Activated CD4-positive, alpha-beta T cell treated with anti-CD3 and anti-CD28 coated beads, Interleukin-2, amount 10 ng/mL, durations not matched to agents 7 days and 5 days (primary cell): ENCODE measurements around the gene MATN1. TPM values are rescaled to one million over a fixed set of nuclear protein-coding genes. Genes with fewer than 3 reads are reported as not detected.

ENCODE experiments used
- CTCF ChIA-PET: fragments of 350-600 bp; sonication (Branson Sonifier 250); formaldehyde crosslinking; loops from one replicate; lab custom pipeline; 2021; ENCODE audit warnings: antibody characterized with exemption; lab: Charles Lee
- POLR2A ChIA-PET: fragments of 350-600 bp; sonication (Branson Sonifier 250); formaldehyde crosslinking; loops from one replicate; lab custom pipeline; 2021; ENCODE audit warnings: antibody characterized with exemption; lab: Charles Lee
- DNase-seq: peaks from one replicate; pipeline ENCODE4 v3.0.0-alpha.2; 2020
- H3K27ac Mint-ChIP-seq: one replicate; pipeline ENCODE4 v1.8.0; 2021; ENCODE audit warnings: mild to moderate bottlenecking, moderate library complexity, mixed read lengths
- H3K27me3 Mint-ChIP-seq: one replicate; pipeline ENCODE4 v1.8.0; 2021; ENCODE audit warnings: mixed read lengths
- H3K36me3 Mint-ChIP-seq: one replicate; pipeline ENCODE4 v1.8.0; 2021; ENCODE audit warnings: low read depth, mixed read lengths
- H3K4me1 Mint-ChIP-seq: one replicate; pipeline ENCODE4 v1.8.0; 2021; ENCODE audit warnings: mixed read lengths
- H3K4me3 Mint-ChIP-seq: one replicate; pipeline ENCODE4 v1.8.0; 2021; ENCODE audit warnings: mild to moderate bottlenecking, moderate library complexity, mixed read lengths
- H3K9me3 Mint-ChIP-seq: one replicate; pipeline ENCODE4 v1.8.0; 2021; ENCODE audit warnings: mixed read lengths
- total RNA-seq, 2 experiments: library from RNA; stranded (reverse); gene quantifications; one replicate each; pipeline ENCODE4 v1.2.3, GENCODE V29; 2021

The MATN1 gene
- total RNA-seq, 2 experiments from 2014 or later = not detected

DNA sequence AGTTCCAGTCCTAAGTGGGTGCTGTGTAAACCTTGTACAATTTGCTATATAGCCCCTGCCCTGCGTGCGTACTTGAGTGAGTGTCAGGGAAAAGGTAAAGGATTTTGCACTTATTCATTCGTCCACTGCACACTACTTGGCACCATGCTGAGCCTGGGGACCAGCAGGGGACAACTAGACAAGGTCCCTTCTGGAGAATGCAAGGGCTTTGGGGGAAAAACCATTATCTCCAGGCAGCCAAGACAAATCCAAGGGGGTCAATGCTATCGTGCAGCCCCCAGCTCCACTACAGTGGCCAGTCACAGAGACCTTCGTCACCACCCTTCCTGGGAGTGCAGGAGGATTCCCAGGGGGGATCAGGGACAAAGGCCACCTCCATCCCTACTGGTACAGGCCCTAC lies 39.7 kb downstream of the MATN1 start:
- no peak for DNase-seq
- H3K9me3 Mint-ChIP-seq = no peaks in the 10 kb centered on the region
- peaks cover 57% of the 10 kb centered on the region for H3K27me3 Mint-ChIP-seq
- ChIA-PET POLR2A (no interaction called here), CTCF (interaction anchor here (0.7 kb wide), 1 partner anchor 231 kb away, joined by 4 read pairs; no protein-coding TSS in a partner anchor)
- H3K4me1 Mint-ChIP-seq = no peaks in the 10 kb centered on the region
- H3K27ac Mint-ChIP-seq = no peak overlapping the region
- no peak overlapping the region for H3K4me3 Mint-ChIP-seq
- no peaks in the 10 kb centered on the region for H3K36me3 Mint-ChIP-seq

DNA sequence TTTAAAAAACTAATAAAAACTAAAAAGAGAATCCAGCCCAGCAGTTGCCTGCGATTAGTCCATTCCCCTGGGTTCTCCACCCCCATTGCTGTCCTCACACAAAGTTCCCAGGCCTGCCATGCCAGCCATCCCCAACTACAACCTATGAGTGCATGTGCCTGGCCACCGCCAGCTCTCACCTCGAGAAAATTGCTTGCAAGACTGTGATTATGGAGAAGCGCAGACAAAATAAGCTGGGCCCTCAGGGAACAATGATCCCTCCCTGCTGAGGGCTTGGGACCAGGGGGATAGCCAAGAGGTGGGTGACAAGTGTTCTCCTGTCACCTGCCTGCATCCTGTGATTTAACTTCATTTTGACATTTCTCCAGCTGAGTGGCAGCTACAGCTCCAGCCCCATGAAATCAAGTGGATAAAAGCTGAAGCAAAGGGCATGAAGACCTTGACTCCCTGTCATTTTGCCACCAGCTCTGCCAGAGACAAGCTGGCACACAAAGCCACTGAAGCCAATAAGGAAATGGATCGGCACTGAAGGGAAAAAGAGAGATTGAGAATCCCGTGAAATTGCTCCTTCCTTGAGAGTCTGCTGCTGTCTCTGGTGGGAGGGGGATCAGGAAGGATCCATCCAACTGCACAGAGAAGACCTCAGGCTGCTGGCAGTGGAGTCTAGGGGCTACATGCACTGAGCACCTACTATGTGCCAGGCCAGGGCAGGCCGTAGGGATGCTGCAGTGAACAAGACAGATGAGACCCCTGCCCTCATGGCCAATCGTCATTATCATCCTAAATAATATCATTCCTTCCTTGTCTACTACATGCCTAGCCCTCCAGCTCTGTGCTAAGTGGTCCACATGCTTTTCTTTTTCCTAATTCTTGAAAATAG lies 40.7 kb downstream of the MATN1 start:
- POLR2A ChIA-PET = no interaction called here
- CTCF ChIA-PET = interaction anchor here (0.5 to 0.7 kb wide), 2 partner anchors 232 to 399 kb away, joined by 3 to 4 read pairs; no protein-coding TSS in a partner anchor
- H3K36me3 Mint-ChIP-seq = no peaks in the 10 kb centered on the region

DNA sequence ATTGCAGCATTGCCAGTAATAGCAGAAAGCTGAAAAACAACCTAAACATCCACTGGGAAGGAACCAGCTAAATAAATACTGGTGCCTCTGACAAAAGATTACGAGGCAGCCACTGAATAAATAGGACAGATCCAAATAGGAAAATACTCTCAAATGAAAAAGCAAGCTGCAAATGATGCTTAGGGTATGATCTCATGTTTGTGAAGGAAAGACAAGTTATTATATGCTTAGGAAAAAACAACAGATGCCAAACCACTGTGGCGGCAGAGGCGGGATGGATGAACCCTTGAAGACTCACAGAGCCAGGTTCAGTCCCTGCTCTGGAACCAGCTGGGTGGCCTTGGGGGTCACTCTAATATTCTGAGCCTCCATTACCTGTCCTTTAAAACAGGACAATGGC lies 41.6 kb downstream of the MATN1 start:
- Mint-ChIP-seq H3K27me3 (peaks cover 51% of the 10 kb centered on the region), H3K27ac (no peak overlapping the region), H3K4me3 (no peak overlapping the region), H3K4me1 (no peaks in the 10 kb centered on the region), H3K36me3 (no peaks in the 10 kb centered on the region), H3K9me3 (peaks cover 3% of the 10 kb centered on the region)
- POLR2A ChIA-PET = no interaction called here
- no peak for DNase-seq
- CTCF ChIA-PET = interaction anchor here (0.7 kb wide), 1 partner anchor 150 kb away, joined by 3 read pairs; no protein-coding TSS in a partner anchor

More for the DNA sequence above, 40.7 kb downstream of the MATN1 start:
- Mint-ChIP-seq H3K4me3 (no peak overlapping the region), H3K27ac (no peak overlapping the region), H3K4me1 (no peaks in the 10 kb centered on the region), H3K27me3 (peaks cover 60% of the 10 kb centered on the region), H3K9me3 (peaks cover 3% of the 10 kb centered on the region)
- DNase-seq = no peak

DNA sequence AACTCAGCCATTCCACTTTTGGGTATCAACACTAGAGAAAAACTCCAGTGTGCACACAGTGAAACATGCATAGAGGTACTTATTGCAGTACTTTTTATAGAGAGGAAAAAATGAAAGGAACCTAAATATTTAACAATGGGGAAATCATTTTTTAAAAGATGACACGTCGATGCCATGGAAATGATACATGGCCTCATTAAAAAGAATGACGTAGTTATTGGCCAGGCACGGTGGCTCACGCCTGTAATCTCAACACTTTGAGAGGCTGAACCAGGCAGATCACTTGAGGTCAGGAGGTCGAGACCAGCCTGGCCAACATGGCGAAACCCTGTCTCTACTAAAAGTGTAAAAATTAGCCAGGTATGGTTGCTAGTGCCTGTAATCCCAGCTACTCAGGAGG lies 42.5 kb downstream of the MATN1 start:
- Mint-ChIP-seq H3K4me3 (no peak overlapping the region), H3K27ac (no peak overlapping the region), H3K27me3 (peaks cover 42% of the 10 kb centered on the region), H3K9me3 (peaks cover 3% of the 10 kb centered on the region), H3K36me3 (no peaks in the 10 kb centered on the region), H3K4me1 (no peaks in the 10 kb centered on the region)
- DNase-seq = no peak
- POLR2A ChIA-PET = no interaction called here
- CTCF ChIA-PET = interaction anchor here (0.7 kb wide), 1 partner anchor 151 kb away, joined by 3 read pairs; no protein-coding TSS in a partner anchor

DNA sequence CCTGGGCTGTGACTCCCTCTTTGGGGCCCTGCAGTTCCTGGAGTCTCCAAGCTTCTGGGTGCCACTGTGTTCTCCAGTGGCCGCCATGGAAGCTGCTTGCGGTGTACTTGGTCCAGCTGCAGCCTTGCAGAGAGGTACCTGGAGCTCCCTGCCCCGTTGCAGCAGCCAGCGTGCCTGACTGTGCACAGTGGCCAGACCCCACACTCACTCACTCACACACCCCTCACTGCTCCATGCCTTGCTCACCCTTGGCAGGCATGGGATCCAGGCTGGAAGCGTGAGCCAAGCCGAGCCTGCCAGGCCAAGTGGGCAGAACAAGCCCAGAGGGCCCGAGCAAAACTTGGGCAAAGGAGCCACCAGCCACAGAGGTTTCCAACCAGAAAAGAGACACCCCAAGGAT lies 43.0 kb downstream of the MATN1 start:
- H3K4me1 Mint-ChIP-seq = no peaks in the 10 kb centered on the region
- no peaks in the 10 kb centered on the region for H3K36me3 Mint-ChIP-seq
- H3K27me3 Mint-ChIP-seq = peaks cover 41% of the 10 kb centered on the region
- H3K4me3 Mint-ChIP-seq = no peak overlapping the region
- POLR2A ChIA-PET = no interaction called here
- H3K9me3 Mint-ChIP-seq = peaks cover 5% of the 10 kb centered on the region
- no peak overlapping the region for H3K27ac Mint-ChIP-seq
- CTCF ChIA-PET = no interaction called here
- DNase-seq = no peak

DNA sequence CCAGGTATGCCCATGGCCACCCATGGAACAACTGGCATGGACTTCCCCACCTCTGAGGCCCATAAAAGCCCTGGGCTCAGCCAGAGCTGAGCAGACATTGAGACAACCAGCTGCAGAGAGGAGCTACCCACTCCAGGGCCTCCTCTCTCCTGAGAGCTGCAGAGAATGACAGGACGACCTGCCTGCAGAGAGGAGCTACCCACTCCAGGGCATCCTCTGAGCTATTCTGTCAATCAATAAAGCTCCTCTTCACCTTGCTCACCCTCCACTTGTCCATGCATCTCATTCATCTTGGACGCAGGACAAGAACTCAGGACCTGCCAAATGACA lies 43.4 kb downstream of the MATN1 start:
- H3K27ac Mint-ChIP-seq = no peak overlapping the region
- DNase-seq = no peak
- no peak overlapping the region for H3K4me3 Mint-ChIP-seq
- H3K4me1 Mint-ChIP-seq = no peaks in the 10 kb centered on the region
- no peaks in the 10 kb centered on the region for H3K36me3 Mint-ChIP-seq
- POLR2A ChIA-PET = no interaction called here
- CTCF ChIA-PET = interaction anchor here (0.6 kb wide), 1 partner anchor 1617 kb away, joined by 3 read pairs; no protein-coding TSS in a partner anchor
- H3K9me3 Mint-ChIP-seq = peaks cover 6% of the 10 kb centered on the region
- peaks cover 38% of the 10 kb centered on the region for H3K27me3 Mint-ChIP-seq

DNA sequence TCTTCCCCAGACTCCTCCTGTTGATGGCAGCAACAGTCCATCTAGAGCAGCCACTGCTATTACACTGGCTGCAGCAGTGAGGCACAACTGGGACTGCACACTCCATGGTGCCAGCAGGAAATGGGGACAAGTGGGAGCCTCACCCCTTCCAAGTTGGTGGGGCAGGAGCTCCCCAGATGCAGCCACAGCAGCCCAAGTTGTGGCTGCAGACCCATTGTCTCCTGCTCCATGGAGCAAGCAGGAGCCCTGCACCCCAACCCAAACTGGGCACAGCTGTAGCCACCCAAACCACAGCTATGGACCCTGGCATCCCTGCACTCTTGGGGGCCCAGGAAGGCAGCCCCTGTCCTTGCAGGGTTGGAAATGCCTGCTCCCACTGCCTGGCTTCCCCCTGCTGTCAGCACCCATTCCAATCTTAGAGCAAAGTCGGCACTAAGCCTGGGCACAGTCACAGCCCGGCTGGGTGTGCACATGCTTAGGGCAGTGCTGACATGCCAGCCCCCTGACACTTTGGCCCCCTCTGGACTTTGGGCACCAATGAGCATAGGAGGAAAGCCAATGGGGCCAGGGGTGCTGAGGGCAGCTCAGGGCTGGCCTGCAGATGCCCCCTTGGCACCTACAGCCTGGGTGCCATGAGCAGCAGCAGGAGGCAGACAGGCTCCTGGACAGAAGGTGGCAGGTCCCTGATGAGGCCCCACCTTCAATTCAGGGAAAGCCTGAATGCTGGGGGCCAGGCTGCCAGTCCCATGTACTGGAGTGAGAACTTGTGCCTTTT lies 44.0 kb downstream of the MATN1 start:
- Mint-ChIP-seq H3K4me1 (no peaks in the 10 kb centered on the region), H3K27ac (no peak overlapping the region), H3K27me3 (peaks cover 32% of the 10 kb centered on the region), H3K9me3 (peaks cover 6% of the 10 kb centered on the region), H3K4me3 (no peak overlapping the region), H3K36me3 (no peaks in the 10 kb centered on the region)
- ChIA-PET CTCF (interaction anchor here (0.6 kb wide), 1 partner anchor 1616 kb away, joined by 3 read pairs; no protein-coding TSS in a partner anchor), POLR2A (no interaction called here)
- DNase-seq = no peak

DNA sequence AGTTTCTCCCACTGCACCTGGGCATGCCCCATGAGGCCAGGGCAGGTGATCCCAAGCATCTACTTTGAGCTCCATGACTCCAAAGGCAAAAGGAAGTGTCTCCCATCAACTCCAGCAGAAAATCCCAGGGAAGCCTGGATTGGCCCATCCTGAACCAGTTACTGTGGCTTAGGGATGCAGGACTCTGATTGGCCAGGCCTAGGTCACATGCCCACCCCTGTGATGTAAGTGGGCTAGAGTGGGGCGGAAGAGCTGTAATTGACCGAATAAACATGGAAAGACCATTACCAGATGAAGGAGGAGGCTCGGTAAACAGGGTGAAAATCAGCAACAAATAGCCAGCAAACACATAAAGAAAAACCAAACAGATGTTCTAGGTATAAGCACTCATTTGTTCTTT lies 45.2 kb downstream of the MATN1 start:
- no peak for DNase-seq
- Mint-ChIP-seq H3K9me3 (peaks cover 12% of the 10 kb centered on the region), H3K27me3 (peaks cover 29% of the 10 kb centered on the region), H3K36me3 (no peaks in the 10 kb centered on the region), H3K4me1 (no peaks in the 10 kb centered on the region), H3K4me3 (no peak overlapping the region), H3K27ac (no peak overlapping the region)
- POLR2A ChIA-PET = no interaction called here
- CTCF ChIA-PET = no interaction called here

DNA sequence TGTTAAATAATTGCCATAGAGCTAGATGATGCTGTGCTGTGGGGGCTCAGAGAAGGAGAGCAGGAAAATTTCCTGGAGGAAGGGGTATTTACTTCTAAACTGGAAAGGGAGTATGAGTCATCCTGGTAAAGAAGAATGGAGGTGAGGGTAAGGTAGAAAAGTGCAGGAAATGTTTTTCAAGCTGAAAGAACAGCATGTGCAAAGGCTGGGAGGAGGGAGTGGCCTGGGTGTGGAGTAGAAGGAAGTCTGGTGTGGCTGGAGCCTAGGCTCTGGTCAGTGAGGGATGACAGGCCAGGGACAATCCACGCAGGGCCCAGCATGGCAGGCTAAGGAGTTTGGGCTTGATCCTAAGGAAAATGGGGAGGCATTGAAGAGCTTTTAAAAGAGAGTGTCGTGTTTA lies 45.9 kb downstream of the MATN1 start:
- DNase-seq = no peak
- Mint-ChIP-seq H3K27me3 (peaks cover 23% of the 10 kb centered on the region), H3K9me3 (peaks cover 12% of the 10 kb centered on the region), H3K27ac (no peak overlapping the region), H3K4me1 (no peaks in the 10 kb centered on the region), H3K4me3 (no peak overlapping the region), H3K36me3 (no peaks in the 10 kb centered on the region)
- POLR2A ChIA-PET = no interaction called here
- CTCF ChIA-PET = no interaction called here

DNA sequence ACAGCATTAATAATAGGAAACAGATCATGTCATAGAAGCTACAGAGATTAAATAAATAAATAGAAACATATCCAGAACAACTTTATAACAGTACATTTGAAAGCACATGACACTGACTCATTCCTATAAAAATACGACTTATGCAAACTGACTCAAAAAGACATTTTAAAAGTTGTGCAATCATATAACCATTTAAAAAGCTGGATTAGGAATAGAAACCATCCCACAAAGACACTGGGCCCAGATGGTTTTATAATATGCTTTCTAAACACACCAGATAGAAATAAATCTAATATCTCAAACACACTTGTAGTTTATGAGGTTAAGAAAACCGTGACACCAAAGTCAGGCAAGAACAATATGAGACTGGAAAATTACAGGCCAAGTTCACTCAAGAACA lies 47.6 kb downstream of the MATN1 start:
- no peak overlapping the region for H3K4me3 Mint-ChIP-seq
- H3K27ac Mint-ChIP-seq = no peak overlapping the region
- no peak for DNase-seq
- no peaks in the 10 kb centered on the region for H3K4me1 Mint-ChIP-seq
- no peaks in the 10 kb centered on the region for H3K36me3 Mint-ChIP-seq
- CTCF ChIA-PET = no interaction called here
- POLR2A ChIA-PET = no interaction called here
- H3K9me3 Mint-ChIP-seq = peaks cover 12% of the 10 kb centered on the region
- H3K27me3 Mint-ChIP-seq = peaks cover 13% of the 10 kb centered on the region

DNA sequence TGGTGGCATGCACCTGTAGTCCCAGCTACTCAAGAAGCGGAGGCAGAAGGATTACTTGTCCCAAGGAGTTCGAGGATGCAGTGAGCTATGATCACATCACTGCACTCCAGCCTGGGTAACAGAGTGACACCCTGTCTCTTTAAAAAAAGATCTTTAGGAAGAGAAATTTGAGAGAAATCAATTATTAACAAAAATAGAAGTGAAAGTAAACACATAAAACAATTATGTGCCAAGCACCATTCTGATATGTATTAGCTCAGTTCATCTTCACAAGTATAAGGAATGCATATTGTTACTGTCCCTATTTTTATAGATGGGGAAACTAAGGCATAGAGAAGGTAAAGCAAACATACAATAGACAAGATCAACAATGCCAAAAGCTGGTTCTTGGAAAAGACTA lies 48.1 kb downstream of the MATN1 start:
- Mint-ChIP-seq H3K4me1 (no peaks in the 10 kb centered on the region), H3K9me3 (peaks cover 12% of the 10 kb centered on the region), H3K4me3 (no peak overlapping the region), H3K36me3 (no peaks in the 10 kb centered on the region), H3K27ac (no peak overlapping the region), H3K27me3 (peaks cover 13% of the 10 kb centered on the region)
- POLR2A ChIA-PET = no interaction called here
- CTCF ChIA-PET = no interaction called here
- no peak for DNase-seq

DNA sequence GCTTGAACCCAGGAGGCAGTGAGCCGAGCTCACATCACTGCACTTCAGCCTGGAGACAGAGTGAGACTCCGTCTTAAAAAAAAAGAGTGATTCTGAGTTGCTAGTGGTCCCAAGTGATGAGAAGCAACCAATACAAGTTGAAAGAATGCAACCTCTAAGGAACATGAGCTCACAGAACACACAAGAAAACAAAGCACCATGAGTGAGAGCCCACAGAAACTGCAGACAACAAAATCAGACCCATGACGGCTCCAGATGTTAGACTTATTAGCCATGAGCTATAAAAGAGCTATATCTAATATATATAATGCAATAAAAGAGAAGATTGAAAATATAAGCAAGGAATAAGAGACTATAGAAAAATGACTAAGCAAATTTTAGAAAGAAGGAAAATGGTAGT lies 50.0 kb downstream of the MATN1 start:
- CTCF ChIA-PET = interaction anchor here (0.6 kb wide), 1 partner anchor 131 kb away, joined by 3 read pairs; no protein-coding TSS in a partner anchor
- no peak for DNase-seq
- H3K4me1 Mint-ChIP-seq = no peaks in the 10 kb centered on the region
- no peak overlapping the region for H3K27ac Mint-ChIP-seq
- POLR2A ChIA-PET = no interaction called here
- no peak overlapping the region for H3K4me3 Mint-ChIP-seq
- H3K27me3 Mint-ChIP-seq = peaks cover 13% of the 10 kb centered on the region
- no peaks in the 10 kb centered on the region for H3K36me3 Mint-ChIP-seq
- peaks cover 12% of the 10 kb centered on the region for H3K9me3 Mint-ChIP-seq

DNA sequence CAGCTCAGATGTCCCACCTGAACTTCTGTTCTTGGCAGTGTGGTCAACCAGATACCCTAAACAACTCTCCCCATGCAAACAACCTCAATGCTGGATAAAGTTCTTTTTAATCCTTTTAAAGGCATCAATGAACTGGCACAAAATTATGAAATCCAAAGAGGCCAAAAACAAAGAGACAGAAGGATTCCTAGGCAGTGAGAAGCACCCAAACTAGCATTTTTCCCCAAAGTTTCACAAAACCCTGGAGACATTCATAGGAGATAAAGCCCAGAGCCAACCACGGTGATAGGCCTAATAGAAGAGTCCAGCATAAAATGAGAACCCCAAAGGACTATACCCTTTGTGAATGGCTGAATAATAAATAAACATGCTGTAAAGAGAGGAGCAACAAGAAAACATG lies 50.7 kb downstream of the MATN1 start:
- Mint-ChIP-seq H3K9me3 (peaks cover 8% of the 10 kb centered on the region), H3K4me1 (no peaks in the 10 kb centered on the region), H3K27ac (no peak overlapping the region), H3K36me3 (no peaks in the 10 kb centered on the region), H3K4me3 (no peak overlapping the region), H3K27me3 (peaks cover 10% of the 10 kb centered on the region)
- DNase-seq = no peak
- POLR2A ChIA-PET = no interaction called here
- CTCF ChIA-PET = no interaction called here
